NCI-H2107 treated with DMSO at 0.1 percent for 48 hours (cell line): ENCODE results near the gene MSL2.
"Not testable (repeated sequence)": the region's sequence is repeated elsewhere in the genome, so short reads cannot be mapped to it uniquely, and the experiment has no call there.

ENCODE experiments used
- DNase-seq: peaks from one replicate; lab custom pipeline; 2025; ENCODE audit not compliant: unreplicated experiment; lab: John Stamatoyannopoulos, UW

MSL2 gene

GRCh38 chr3:136146981-136147729 lies 49.0 kb downstream of the MSL2 start:
- DNase-seq, result no peak

GRCh38 chr3:136144397-136144796 lies 51.7 kb downstream of the MSL2 start:
- DNase-seq, result not testable (repeated sequence)

GRCh38 chr3:136142592-136142991 lies 53.5 kb downstream of the MSL2 start:
- no peak for DNase-seq

GRCh38 chr3:136141891-136142290 lies 54.2 kb downstream of the MSL2 start:
- DNase-seq, result no peak

GRCh38 chr3:136141291-136141785 lies 54.8 kb downstream of the MSL2 start:
- DNase-seq, result no peak

GRCh38 chr3:136136454-136136853 lies 59.7 kb downstream of the MSL2 start:
- DNase-seq, result peak; percentile 59

GRCh38 chr3:136135039-136135802 lies 60.9 kb downstream of the MSL2 start:
- DNase-seq, result peak; percentile 91

GRCh38 chr3:136134091-136134490 lies 62.0 kb downstream of the MSL2 start:
- DNase-seq, result no peak

GRCh38 chr3:136131647-136132046 lies 64.5 kb downstream of the MSL2 start:
- not testable (repeated sequence) for DNase-seq

GRCh38 chr3:136122006-136122405 lies 74.1 kb downstream of the MSL2 start:
- DNase-seq, result no peak

- no peak for DNase-seq
These were observed 75.5 kb downstream of the MSL2 start for GRCh38 chr3:136120373-136121348.

GRCh38 chr3:136119783-136120182 lies 76.4 kb downstream of the MSL2 start:
- DNase-seq, result not testable (repeated sequence)

GRCh38 chr3:136119332-136119731 lies 76.8 kb downstream of the MSL2 start:
- not testable (repeated sequence) for DNase-seq

GRCh38 chr3:136114421-136114820 lies 81.7 kb downstream of the MSL2 start:
- DNase-seq, result peak; percentile 51

GRCh38 chr3:136110481-136110880 lies 85.7 kb downstream of the MSL2 start:
- DNase-seq, result no peak

GRCh38 chr3:136109499-136109898 lies 86.6 kb downstream of the MSL2 start:
- no peak for DNase-seq

GRCh38 chr3:136106101-136106500 lies 90.0 kb downstream of the MSL2 start:
- DNase-seq, result no peak

- DNase-seq, result no peak
These were observed 91.1 kb downstream of the MSL2 start for GRCh38 chr3:136105044-136105443.
